Activated T-cell treated with anti-CD3 and anti-CD28 coated beads, Interleukin-2, amount 50 U/mL, for 4 hours (primary cell): Measurements from ENCODE around the gene AP1M1. TPM values are rescaled to one million over a fixed set of nuclear protein-coding genes. Genes with fewer than 3 reads are reported as not detected.

Experiments
- ATAC-seq, 2 donors: fragments of 200-7000 bp; cut with Tn5 transposase; one replicate each; pipeline ENCODE4 v1.10.0; 2021
- DNase-seq: peaks from one replicate; pipeline ENCODE4 v3.0.0-alpha.2; 2020
- H3K27me3 Mint-ChIP-seq: one replicate; pipeline ENCODE4 v1.8.0; 2021; ENCODE audit warnings: low read depth, mixed read lengths
- H3K36me3 Mint-ChIP-seq: one replicate; pipeline ENCODE4 v1.8.0; 2022; ENCODE audit warnings: mixed read lengths; ENCODE audit not compliant: insufficient read depth
- H3K4me1 Mint-ChIP-seq: one replicate; pipeline ENCODE4 v1.8.0; 2021; ENCODE audit warnings: low read depth, mixed read lengths
- H3K4me3 Mint-ChIP-seq: one replicate; pipeline ENCODE4 v1.8.0; 2021; ENCODE audit warnings: mild to moderate bottlenecking, moderate library complexity, mixed read lengths
- H3K9me3 Mint-ChIP-seq: one replicate; pipeline ENCODE4 v1.8.0; 2021; ENCODE audit warnings: mixed read lengths
- total RNA-seq, 3 donors: library from RNA; stranded (reverse); gene quantifications; one replicate each; pipeline ENCODE4 v1.2.1, GENCODE V29; 2021

Gene AP1M1
- total RNA-seq, 3 donors from 2014 or later, result 93.4 to 109 (median 106) TPM

DNA sequence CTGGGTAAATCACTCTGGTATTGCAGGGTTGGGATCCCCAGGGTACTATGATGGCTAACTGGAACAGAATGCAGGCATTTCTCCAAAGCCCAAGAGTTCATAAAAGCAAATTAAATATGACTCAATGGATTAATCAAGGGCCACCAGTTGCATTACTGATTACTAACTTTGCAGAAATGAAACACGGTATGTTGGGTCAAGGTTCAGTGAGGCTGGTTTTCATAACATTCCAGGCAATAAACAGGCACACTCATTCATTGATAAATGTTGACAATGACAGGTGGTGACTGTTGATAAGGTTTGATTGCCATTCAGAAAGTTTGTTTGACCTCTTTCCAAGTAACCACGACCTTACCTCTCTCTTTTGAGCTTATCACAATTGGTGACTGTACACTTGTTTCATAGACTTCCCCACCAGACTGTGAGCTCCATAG is 506 bp upstream of the AP1M1 start:
- DNase-seq (no peak), ATAC-seq (no peak)
- Mint-ChIP-seq H3K36me3 (peaks cover 8% of the 10 kb centered on the region), H3K9me3 (no peaks in the 10 kb centered on the region), H3K4me1 (peaks cover 28% of the 10 kb centered on the region), H3K27me3 (no peaks in the 10 kb centered on the region), H3K4me3 (peak overlapping the region; percentile 86)

DNA sequence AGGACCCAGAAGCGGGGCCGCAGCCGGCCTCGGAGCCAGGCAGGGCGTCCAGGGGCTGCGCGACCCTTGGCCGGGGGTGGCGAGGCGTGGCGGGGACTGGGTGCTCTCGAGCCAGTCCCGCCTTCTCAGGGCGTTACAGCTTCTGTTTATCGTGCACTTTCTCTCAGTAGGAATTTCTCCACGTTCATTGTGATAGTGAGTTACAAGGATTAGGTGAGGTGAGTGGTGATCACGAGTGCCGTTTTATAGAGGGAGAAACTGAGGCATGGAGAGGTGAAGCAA is 600 bp downstream of the AP1M1 start:
- Mint-ChIP-seq H3K36me3 (peaks cover 18% of the 10 kb centered on the region), H3K27me3 (no peaks in the 10 kb centered on the region), H3K4me3 (peak overlapping the region; percentile 81), H3K4me1 (peaks cover 35% of the 10 kb centered on the region), H3K9me3 (no peaks in the 10 kb centered on the region)
- DNase-seq (no peak), ATAC-seq (no peak)

DNA sequence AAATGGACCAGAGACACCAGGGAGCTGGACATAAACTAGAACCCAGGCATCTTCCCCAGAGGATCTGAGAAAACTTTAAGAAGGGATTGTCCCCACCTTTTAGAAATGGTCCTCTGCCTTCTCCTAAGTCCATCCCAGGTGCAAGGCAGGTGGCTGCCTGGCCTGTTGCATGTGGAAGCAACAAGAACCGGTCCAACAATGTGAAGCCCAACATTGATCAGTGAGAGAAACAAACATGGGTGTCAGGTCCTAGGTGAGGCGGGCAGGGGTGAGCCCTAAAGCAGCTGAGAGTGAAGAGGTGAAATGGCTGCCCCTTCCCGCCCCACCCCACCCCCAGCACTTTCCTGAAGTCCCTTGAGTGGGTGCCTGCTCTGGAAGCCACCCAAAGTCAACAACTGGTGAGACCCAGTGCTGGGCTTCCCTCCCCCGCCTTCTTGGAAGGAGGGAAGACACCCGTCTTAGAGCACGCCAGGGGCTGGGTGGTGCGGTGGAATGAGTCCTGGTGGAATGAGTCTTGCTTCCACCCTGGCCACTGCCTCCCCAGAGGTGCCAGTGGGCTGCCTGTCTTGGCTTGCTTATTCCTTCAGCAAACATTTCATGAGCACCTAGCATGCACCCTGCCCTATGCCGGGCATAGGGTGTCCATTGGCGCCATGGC is 1.7 kb downstream of the AP1M1 start:
- no peaks in the 10 kb centered on the region for H3K27me3 Mint-ChIP-seq
- H3K36me3 Mint-ChIP-seq, result peaks cover 23% of the 10 kb centered on the region
- no peak for DNase-seq
- H3K4me1 Mint-ChIP-seq, result peaks cover 35% of the 10 kb centered on the region
- no peak for ATAC-seq
- H3K9me3 Mint-ChIP-seq, result no peaks in the 10 kb centered on the region
- H3K4me3 Mint-ChIP-seq, result peak overlapping the region; percentile 81

DNA sequence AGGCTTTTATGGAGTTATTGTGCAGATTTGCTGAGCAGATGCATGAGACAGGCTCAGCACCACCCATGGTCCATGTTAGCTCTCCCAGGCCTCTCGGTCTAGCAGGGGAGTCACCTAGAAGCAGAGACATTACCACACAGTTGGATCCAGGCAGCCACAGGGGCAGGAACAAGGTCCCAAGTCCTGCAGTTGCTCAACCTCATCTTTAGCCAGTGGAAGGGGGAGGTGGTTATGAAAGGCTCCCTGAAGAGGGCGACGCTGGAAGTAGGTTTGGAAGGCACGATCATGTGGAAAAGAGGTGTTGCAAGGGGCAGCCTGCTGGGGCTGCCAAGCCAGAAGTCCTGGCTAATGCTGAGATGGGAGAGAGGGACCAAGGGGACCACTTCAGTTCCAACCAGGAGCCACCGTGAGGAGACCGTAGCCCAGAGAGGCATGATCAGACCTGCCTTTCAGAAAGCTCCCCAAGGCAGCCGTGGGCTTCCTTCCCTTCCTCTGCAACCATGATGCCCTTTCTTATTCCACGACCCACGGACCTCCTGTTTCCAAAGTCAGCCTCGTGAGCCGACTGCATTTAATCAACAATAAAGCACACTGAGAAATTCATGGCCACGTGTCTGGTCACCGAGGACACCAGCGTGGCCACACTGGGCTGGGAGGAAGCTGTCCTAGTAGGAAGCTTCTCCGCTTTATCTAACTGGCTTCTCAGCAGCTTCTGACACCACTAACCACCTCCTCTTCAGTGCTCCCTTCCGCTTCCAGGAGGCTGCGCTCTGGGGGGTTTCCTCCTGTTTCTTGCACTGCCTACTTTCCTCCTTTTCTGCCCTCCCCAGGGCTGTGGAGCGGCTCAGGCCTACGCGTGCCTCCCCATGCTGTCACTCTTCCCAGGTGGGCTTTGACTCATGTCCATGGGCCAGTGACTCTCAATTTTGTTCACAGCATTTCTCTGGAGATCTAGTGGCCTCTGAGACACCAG is 2.6 kb downstream of the AP1M1 start:
- Mint-ChIP-seq H3K4me1 (peaks cover 35% of the 10 kb centered on the region), H3K36me3 (peaks cover 23% of the 10 kb centered on the region), H3K4me3 (peak overlapping the region; percentile 51), H3K27me3 (no peaks in the 10 kb centered on the region), H3K9me3 (no peaks in the 10 kb centered on the region)
- DNase-seq (no peak), ATAC-seq (no peak)

DNA sequence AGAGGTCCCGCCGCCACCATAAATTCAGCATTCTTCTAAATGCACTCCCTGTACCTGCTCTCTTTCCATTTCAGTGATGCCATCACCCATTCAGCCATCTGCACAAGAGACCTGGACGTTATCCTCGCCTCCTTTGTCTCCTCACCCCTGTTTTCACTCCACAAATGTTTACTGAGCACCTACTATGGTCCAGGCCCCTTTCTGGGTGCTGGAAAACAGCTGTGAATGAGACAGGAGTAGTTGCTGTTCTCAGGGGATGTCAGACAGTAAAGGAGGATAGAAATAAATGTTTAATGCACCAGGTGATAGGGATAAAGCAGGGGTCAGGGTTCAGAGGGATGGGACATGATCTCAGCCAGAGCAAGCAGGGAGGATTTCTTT is 3.3 kb downstream of the AP1M1 start:
- peaks cover 35% of the 10 kb centered on the region for H3K4me1 Mint-ChIP-seq
- no peak for DNase-seq
- no peaks in the 10 kb centered on the region for H3K27me3 Mint-ChIP-seq

DNA sequence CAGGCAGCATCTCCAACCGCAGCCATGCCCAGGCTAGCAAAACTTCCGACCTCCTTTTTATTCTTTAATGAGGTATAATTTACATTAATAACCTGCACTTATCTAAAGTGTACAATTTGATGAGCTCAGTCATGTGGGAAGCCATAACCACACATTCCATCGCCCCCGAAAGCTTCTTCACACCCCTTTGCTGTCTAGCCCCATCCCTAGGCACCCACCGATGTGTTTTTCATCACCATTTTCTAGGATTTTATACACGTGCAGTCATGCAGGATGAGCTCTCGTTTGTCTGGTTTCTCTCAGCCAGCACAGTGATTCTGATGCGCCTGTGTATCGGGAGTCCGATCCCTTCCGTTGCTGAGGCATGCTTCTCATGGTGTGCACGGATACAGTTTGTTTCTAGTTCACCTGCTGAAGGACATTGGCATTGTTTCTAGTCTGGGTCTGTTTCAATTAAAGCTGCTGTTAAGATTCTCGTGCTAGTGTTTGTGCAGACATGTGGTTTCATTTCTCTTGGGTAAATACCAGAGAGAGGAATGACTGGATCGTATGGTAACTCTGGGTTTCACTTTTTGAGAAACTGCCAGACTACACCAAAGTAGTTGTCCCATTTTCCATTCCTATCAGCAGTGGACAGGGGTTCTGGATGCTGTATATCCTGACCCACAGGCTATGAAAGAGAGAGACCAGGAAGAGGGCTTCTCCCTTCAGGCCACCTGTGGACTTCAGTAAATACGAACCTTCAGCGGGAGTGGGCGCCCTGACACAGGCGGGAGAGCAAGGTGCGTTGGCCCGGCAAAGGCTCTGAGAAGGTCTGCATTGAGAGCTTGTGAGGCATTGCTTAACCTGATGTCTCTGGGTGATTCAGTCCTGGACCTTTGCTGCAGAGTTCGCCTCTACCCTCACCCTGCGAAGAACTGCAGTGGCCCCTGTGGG is 4.9 kb downstream of the AP1M1 start:
- H3K4me1 Mint-ChIP-seq, result peaks cover 38% of the 10 kb centered on the region

More for the DNA sequence above, 3.3 kb downstream of the AP1M1 start:
- peak overlapping the region; percentile 51 for H3K4me3 Mint-ChIP-seq
- peaks cover 23% of the 10 kb centered on the region for H3K36me3 Mint-ChIP-seq
- no peaks in the 10 kb centered on the region for H3K9me3 Mint-ChIP-seq
- ATAC-seq, result no peak

DNA sequence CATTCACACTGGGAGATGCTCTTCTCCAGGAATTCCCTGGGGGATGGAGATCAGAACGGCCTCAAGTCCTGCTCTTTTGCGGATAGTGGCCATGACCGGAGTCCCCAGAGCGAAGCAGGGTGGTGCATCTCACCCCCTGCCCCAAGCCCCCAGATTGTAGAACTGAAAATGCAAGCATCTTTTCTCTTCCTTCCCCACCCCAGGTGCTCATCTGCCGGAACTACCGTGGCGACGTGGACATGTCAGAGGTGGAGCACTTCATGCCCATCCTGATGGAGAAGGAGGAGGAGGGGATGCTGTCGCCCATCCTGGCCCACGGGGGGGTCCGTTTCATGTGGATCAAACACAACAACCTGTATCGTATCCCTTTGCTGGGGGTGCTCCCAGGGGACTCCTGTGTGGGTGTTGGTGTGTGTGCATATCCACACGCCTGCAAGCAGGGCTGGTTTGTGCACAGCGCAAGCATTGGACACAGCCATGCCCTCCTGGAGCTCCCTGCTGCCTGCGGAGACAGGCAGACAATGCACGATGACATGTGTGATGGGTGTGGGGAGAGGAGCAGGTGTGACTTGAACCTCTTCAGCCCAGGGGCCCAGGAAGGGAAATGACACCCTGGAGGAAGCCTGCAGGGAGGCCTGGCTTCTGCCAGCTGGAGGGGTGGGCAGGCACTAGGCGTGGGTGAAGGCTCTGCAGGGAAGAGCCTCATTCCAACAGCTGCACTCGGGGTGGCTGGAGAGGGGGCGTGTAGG is 5.7 kb downstream of the AP1M1 start:
- Mint-ChIP-seq H3K9me3 (no peaks in the 10 kb centered on the region), H3K4me1 (peaks cover 44% of the 10 kb centered on the region), H3K36me3 (peaks cover 30% of the 10 kb centered on the region), H3K4me3 (no peak overlapping the region), H3K27me3 (no peaks in the 10 kb centered on the region)
- no peak for ATAC-seq
- no peak for DNase-seq

More for the DNA sequence above, 4.9 kb downstream of the AP1M1 start:
- ATAC-seq (no peak), DNase-seq (no peak)
- Mint-ChIP-seq H3K9me3 (no peaks in the 10 kb centered on the region), H3K27me3 (no peaks in the 10 kb centered on the region), H3K36me3 (peaks cover 27% of the 10 kb centered on the region), H3K4me3 (no peak overlapping the region)

DNA sequence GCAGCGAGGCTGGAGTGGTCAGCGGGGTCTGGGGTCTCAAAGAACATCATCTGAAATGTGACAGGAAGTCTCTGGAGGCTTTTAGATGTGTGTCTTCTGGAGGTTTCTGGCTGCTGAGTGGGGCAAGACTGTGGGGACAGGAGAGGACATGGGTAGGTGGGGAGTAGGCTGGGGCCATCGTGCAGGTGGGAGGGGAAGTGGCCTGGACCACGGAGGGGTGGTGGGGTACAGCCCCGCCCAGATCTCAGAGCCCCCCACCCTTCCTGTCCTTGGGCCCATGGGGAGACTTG is 6.2 kb downstream of the AP1M1 start:
- ATAC-seq, result no peak
- H3K9me3 Mint-ChIP-seq, result no peaks in the 10 kb centered on the region
- DNase-seq, result no peak

DNA sequence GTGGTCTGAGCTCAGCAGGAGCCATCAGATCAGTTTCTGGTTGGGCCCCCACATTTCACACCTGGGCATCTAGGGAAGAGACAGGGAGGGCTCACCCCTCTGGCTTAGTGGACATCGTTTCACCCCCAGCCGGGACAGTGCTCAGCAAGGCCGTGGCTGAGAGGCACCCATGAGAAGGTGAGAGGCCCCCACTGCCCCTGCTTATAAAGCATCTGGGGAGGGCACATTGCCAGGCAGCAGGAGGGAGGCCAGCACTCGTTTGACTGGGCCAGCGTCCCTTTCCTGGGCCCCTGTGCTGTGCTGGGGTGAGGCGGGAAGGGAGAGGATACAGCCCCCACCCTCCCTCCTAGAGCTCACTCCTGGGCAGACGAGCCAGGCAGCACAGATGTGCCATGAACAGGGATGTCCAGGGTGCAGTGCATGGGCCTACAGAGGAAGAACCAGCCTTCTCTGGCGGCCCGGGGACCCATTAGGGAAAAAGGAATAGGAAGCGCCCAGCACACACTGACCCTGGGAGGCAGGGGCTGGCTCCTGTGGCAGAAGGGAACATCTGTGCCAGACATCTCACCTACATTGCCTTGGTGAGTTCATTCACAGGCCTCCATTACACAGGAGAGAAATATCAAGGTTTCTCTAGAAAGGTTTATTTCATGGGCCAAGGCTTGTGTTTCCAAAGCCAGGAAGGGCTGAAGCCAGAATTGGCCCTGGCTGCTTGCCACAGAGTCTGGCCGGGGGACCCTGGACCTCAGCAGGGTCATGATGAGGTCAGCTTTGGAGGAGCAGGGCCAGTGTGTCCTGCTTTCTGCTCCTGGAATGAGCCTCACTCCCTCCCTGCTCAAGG is 7.7 kb downstream of the AP1M1 start:
- Mint-ChIP-seq H3K36me3 (peaks cover 44% of the 10 kb centered on the region), H3K27me3 (no peaks in the 10 kb centered on the region), H3K4me1 (peaks cover 38% of the 10 kb centered on the region), H3K4me3 (no peak overlapping the region), H3K9me3 (no peaks in the 10 kb centered on the region)
- DNase-seq (no peak), ATAC-seq (no peak)

More for the DNA sequence above, 6.2 kb downstream of the AP1M1 start:
- Mint-ChIP-seq H3K36me3 (peaks cover 31% of the 10 kb centered on the region), H3K27me3 (no peaks in the 10 kb centered on the region), H3K4me1 (peaks cover 41% of the 10 kb centered on the region), H3K4me3 (no peak overlapping the region)

DNA sequence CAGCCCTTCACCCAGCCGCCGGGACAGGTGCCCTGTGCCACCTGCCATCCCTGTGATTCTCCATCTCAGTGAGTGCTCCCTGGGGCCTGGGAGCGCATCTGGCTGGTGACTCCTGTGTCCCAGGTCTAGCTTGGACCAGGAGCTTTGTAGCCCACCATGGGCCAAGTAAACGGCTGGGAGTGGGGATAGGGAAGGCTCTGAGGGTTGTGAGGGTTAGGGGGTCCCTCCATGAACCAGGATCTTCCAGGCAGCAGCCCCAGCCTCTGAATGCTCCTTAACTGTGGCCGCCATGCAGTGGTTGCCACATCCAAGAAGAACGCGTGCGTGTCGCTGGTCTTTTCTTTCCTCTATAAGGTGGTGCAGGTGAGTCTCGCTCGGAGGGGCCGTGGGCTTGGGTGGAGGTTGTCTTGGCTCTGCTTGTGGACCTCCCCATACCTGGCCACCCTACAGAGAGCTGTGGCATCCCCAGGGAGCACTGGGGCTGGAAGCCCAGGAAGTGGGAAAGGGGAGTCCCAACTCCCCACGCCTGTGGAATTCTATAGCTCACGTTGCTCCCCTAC is 8.4 kb downstream of the AP1M1 start:
- ATAC-seq (no peak), DNase-seq (no peak)
- H3K9me3 Mint-ChIP-seq, result no peaks in the 10 kb centered on the region
- no peaks in the 10 kb centered on the region for H3K27me3 Mint-ChIP-seq
- H3K4me3 Mint-ChIP-seq, result no peak overlapping the region
- peaks cover 42% of the 10 kb centered on the region for H3K36me3 Mint-ChIP-seq
- peaks cover 33% of the 10 kb centered on the region for H3K4me1 Mint-ChIP-seq

DNA sequence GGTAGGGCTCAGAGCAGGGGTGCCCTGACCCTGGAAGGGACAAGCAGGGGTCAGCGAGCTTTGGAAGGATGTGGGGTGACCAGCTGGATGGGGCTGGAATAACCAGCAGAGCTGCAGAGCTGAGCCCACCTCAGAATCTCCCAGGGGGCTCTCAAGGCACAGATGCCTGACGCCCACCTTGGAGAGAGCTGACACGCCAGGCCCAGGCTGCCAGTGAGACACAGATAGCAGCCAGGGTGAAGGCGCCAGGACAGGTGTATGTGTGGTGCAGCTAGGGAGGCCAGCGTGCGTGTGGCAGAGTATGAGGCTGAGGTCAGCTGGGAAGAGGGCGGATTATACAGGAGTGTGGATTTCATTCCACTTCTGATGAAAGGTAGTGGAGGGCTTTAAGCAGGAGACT is 8.9 kb downstream of the AP1M1 start:
- Mint-ChIP-seq H3K4me1 (peaks cover 32% of the 10 kb centered on the region), H3K27me3 (no peaks in the 10 kb centered on the region), H3K4me3 (no peak overlapping the region), H3K9me3 (no peaks in the 10 kb centered on the region), H3K36me3 (peaks cover 42% of the 10 kb centered on the region)
- ATAC-seq (no peak), DNase-seq (no peak)

DNA sequence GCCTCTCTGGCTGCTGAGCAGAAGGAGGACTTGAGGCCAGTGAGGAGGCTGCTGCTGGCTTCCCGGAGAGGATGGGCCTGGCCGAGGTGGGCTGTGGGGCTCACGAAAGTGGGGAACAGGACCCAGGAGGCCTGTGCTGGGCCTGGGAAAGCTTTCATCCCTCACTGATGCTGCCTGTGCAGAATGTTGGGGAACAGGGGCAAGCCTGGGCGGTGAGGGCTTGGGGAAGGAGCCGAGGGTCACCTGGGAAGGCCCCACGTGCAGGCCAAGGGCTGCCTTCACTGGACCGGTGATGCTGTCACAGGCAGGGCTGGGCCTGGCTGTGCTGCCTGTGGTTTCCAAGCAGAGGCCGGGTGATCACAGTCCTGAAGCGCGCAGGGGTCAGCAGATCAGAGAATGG is 9.4 kb downstream of the AP1M1 start:
- peaks cover 46% of the 10 kb centered on the region for H3K36me3 Mint-ChIP-seq
- no peak for DNase-seq
- H3K4me3 Mint-ChIP-seq, result no peak overlapping the region
- no peaks in the 10 kb centered on the region for H3K27me3 Mint-ChIP-seq
- ATAC-seq, result no peak
- no peaks in the 10 kb centered on the region for H3K9me3 Mint-ChIP-seq
- H3K4me1 Mint-ChIP-seq, result peaks cover 35% of the 10 kb centered on the region

DNA sequence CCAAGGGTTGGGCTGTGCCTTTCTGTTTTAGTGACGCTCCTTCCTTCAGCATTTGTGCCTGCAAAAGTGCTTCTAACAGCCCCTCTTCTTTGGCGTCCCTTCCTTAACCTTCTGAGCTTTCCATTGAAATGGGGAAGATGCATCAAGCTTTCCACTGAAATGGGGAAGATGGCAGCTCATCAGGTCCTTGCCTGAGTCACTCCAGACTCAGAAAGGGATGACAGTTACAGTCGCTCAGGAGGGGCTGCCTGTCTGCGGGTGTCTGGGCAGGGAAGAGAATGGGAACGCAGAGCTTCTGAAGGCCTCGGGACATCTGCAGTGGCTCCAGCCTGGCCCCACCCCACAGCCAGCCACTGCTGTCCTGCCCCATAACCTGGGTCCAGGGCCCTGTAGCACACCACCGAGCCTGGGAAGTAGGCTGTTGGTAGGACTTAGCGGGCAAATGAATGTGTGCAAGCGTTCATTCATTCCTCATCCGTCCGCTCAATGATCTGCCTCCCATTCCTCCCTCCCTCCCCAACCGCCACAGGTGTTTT is 9.8 kb downstream of the AP1M1 start:
- Mint-ChIP-seq H3K36me3 (peaks cover 47% of the 10 kb centered on the region), H3K27me3 (no peaks in the 10 kb centered on the region), H3K9me3 (no peaks in the 10 kb centered on the region), H3K4me3 (no peak overlapping the region), H3K4me1 (peaks cover 37% of the 10 kb centered on the region)
- ATAC-seq (peak; percentile 24 to 44), DNase-seq (no peak)
